Articular chondrocyte of knee joint (primary cell): ENCODE results near the gene GSAP. TPM values are rescaled to one million over a fixed set of nuclear protein-coding genes. Genes with fewer than 3 reads are reported as not detected.

Experiments used
- total RNA-seq: library from RNA; depleted of rRNA; stranded (reverse); fragments of >200 nt; gene quantifications from 2 replicates; pipeline ENCODE4 v1.2.3, GENCODE V29; 2012

The GSAP gene, protein sequence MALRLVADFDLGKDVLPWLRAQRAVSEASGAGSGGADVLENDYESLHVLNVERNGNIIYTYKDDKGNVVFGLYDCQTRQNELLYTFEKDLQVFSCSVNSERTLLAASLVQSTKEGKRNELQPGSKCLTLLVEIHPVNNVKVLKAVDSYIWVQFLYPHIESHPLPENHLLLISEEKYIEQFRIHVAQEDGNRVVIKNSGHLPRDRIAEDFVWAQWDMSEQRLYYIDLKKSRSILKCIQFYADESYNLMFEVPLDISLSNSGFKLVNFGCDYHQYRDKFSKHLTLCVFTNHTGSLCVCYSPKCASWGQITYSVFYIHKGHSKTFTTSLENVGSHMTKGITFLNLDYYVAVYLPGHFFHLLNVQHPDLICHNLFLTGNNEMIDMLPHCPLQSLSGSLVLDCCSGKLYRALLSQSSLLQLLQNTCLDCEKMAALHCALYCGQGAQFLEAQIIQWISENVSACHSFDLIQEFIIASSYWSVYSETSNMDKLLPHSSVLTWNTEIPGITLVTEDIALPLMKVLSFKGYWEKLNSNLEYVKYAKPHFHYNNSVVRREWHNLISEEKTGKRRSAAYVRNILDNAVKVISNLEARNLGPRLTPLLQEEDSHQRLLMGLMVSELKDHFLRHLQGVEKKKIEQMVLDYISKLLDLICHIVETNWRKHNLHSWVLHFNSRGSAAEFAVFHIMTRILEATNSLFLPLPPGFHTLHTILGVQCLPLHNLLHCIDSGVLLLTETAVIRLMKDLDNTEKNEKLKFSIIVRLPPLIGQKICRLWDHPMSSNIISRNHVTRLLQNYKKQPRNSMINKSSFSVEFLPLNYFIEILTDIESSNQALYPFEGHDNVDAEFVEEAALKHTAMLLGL
- total RNA-seq = 3.3 and 5.5 TPM in 2 replicates

DNA sequence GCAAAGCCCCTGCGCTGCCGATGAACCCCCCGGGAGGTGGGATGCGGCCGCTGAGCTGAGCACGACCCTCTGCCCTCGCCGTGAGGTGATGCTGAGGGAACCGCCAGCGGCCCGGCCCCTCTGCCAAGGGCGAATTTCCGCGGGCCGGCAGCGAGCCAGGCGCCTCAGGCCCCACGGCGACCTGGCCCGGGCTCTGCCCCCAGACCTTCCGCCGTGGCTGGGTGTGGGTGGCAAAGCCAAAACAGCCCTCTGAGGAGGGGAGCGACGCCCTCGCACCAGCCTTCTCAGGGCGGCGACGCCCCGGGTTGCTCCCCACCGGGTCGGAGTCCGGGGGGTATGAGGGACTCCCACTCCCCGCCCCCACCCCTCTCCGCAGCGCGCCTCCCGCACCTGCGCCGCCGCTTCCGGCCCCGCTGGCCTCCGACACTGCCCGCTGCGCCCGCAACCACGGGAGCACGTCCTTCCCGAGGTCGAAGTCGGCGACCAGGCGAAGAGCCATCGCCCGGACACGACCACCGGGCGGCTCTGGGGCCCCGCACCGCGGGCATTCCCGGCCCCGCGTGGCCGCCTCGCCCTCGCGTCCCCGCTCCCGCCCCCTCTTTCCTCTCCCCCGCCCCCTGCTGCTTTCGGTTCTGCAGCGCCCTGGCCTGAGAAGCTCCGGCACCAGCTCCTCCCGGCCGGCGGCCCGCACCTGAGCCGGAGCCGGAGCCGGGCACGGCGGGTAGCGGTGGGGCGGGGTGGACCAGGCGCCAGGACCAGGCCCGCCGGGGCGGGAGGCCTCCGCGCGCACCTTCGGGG lies at the start of gene GSAP:
Gene GSAP (minus strand): TSS at position 527 of the 798 bp plus-strand sequence. CDS start 28 bp downstream, at position 499.

Other genes with a start within 250 kb of the GSAP start
- 1.7 and 3.5 TPM in 2 replicates for gene FGL2, start 216.5 kb downstream of the GSAP start, total RNA-seq
- gene PTPN12, start 120.9 kb upstream of the GSAP start, total RNA-seq = 52.4 and 60.2 TPM in 2 replicates